ENCODE data around the gene BRIX1. TPM values are rescaled to one million over a fixed set of nuclear protein-coding genes. Genes with fewer than 3 reads are reported as not detected.

BRIX1 gene
- total and polyA plus RNA-seq, 2 donors (not counting 3 experiments of a cell fraction or from before 2014, with no cell fraction given) = 14.0 to 28.4 TPM

- dilution Hi-C loops (cut with MboI; ENCODE audit: extremely low pct_ligation_motif_present, low sequenced_read_pairs) (no loop called here), intact Hi-C loops (cut with micrococcal nuclease) (no loop called here)
- Histone ChIP-seq H4K20me1 (replicated peaks; ENCODE audit: control insufficient read depth, extremely low read depth, insufficient read depth, low read length) (no peaks in the 10 kb centered on the region), H3K4me1 (ENCODE audit: control insufficient read depth, extremely low read depth, insufficient read depth, low read length) (no peaks in the 10 kb centered on the region), H3K36me3 (ENCODE audit: control insufficient read depth in 2 of 2, extremely low read depth in 1 of 2, insufficient read depth in 2 of 2, low read length in 2 of 2) (no peaks in the 10 kb centered on the region), H2AFZ (ENCODE audit: low read depth, low read length) (no peak overlapping the region), H3K9me1 (replicated peaks; ENCODE audit: control insufficient read depth, extremely low read depth, insufficient read depth, low read length) (no peaks in the 10 kb centered on the region), H3K27me3 (ENCODE audit: control insufficient read depth in 2 of 2, insufficient read depth in 2 of 2, low read length in 2 of 2) (peaks cover 0 to 3% of the 10 kb centered on the region in 2 experiments), H3K9me3 (replicated peaks; ENCODE audit: control insufficient read depth, insufficient read depth, low read length) (no peaks in the 10 kb centered on the region), H3K79me2 (ENCODE audit: control insufficient read depth, insufficient read depth, low read length) (no peaks in the 10 kb centered on the region), H3K27ac (ENCODE audit: insufficient read depth, low read depth, low read length) (no peak overlapping the region), H3K4me3 (replicated peaks in 1 of 3; ENCODE audit: insufficient read depth in 1 of 3, low read depth in 1 of 3, low read length in 3 of 3) (no peak overlapping the region), H3K9ac (replicated peaks; ENCODE audit: extremely low read depth, insufficient read depth, low read length) (no peak overlapping the region), H3K4me2 (ENCODE audit: insufficient read depth, low read length) (no peak overlapping the region)
- TF ChIP-seq JUN (IDR thresholded peaks at IDR 0.05; ENCODE audit: borderline replicate concordance, insufficient read depth, insufficient read length, low read depth) (no peak), EZH2 (IDR thresholded peaks at IDR 0.05; ENCODE audit: borderline replicate concordance, low read depth, low read length, severe bottlenecking) (no peak), POLR2AphosphoS5 (IDR thresholded peaks at IDR 0.05; ENCODE audit: insufficient read depth, low read depth, low read length) (no peak), GATA2 (IDR thresholded peaks at IDR 0.05; ENCODE audit: insufficient read depth, insufficient read length, low read depth, low read length) (no peak), FOS (IDR thresholded peaks at IDR 0.05; ENCODE audit: borderline replicate concordance, insufficient read depth, low read length) (no peak), POLR2A (IDR thresholded peaks at IDR 0.05; ENCODE audit: low read depth, low read length) (no peak)
- ChIA-PET POLR2A (no interaction called here), CTCF (interaction anchor here (2.1 kb wide), 1 partner anchor 17 kb away, joined by 6 read pairs; no protein-coding TSS in a partner anchor)
- BruUV-seq (replicated peaks) = no TSS peak
- DNase-seq (ENCODE audit: low read depth, low spot score) (no peak), FAIRE-seq (no peak)
Observed at GRCh38 chr5:34881246-34881645, 34.3 kb upstream of the BRIX1 start.

- no peak overlapping the region for H3K27ac ChIP-seq (ENCODE audit: insufficient read depth, low read depth, low read length)
- no peak for DNase-seq (ENCODE audit: low read depth, low spot score)
- H3K4me1 ChIP-seq (ENCODE audit: control insufficient read depth, extremely low read depth, insufficient read depth, low read length) = no peaks in the 10 kb centered on the region
- BruUV-seq (replicated peaks) = no TSS peak
- H3K79me2 ChIP-seq (ENCODE audit: control insufficient read depth, insufficient read depth, low read length) = no peaks in the 10 kb centered on the region
- H3K27me3 ChIP-seq (ENCODE audit: control insufficient read depth in 2 of 2, insufficient read depth in 2 of 2, low read length in 2 of 2) = peaks cover 0 to 8% of the 10 kb centered on the region in 2 experiments
- no peaks in the 10 kb centered on the region for H3K9me3 ChIP-seq (replicated peaks; ENCODE audit: control insufficient read depth, insufficient read depth, low read length)
- dilution Hi-C loops (cut with MboI; ENCODE audit: extremely low pct_ligation_motif_present, low sequenced_read_pairs) = no loop called here
- H4K20me1 ChIP-seq (replicated peaks; ENCODE audit: control insufficient read depth, extremely low read depth, insufficient read depth, low read length) = no peaks in the 10 kb centered on the region
- TF ChIP-seq CTCF (IDR thresholded peaks at IDR 0.05; ENCODE audit: extremely low read depth in 1 of 2, insufficient read depth in 1 of 2, low read depth in 1 of 2, low read length in 2 of 2) (no peak), MYC (IDR thresholded peaks at IDR 0.05; ENCODE audit: low read depth, low read length) (no peak), EZH2 (IDR thresholded peaks at IDR 0.05; ENCODE audit: borderline replicate concordance, low read depth, low read length, severe bottlenecking) (no peak), POLR2A (IDR thresholded peaks at IDR 0.05; ENCODE audit: low read depth, low read length) (no peak), GATA2 (IDR thresholded peaks at IDR 0.05; ENCODE audit: insufficient read depth, insufficient read length, low read depth, low read length) (no peak)
- no peak overlapping the region for H3K4me2 ChIP-seq (ENCODE audit: insufficient read depth, low read length)
- no peak overlapping the region for H3K9ac ChIP-seq (replicated peaks; ENCODE audit: extremely low read depth, insufficient read depth, low read length)
- intact Hi-C loops (cut with micrococcal nuclease) = no loop called here
- no peak overlapping the region for H2AFZ ChIP-seq (ENCODE audit: low read depth, low read length)
- CTCF ChIA-PET = interaction anchor here (0.6 to 2.3 kb wide), 5 partner anchors 16 to 412 kb away, joined by 3 to 7 read pairs (median 3); partner anchors contain the start of gene DNAJC21
- H3K4me3 ChIP-seq (replicated peaks in 1 of 3; ENCODE audit: insufficient read depth in 1 of 3, low read depth in 1 of 3, low read length in 3 of 3) = no peak overlapping the region
- POLR2A ChIA-PET = no interaction called here
- no peak for FAIRE-seq
- H3K36me3 ChIP-seq (ENCODE audit: control insufficient read depth in 2 of 2, extremely low read depth in 1 of 2, insufficient read depth in 2 of 2, low read length in 2 of 2) = no peaks in the 10 kb centered on the region
- no peaks in the 10 kb centered on the region for H3K9me1 ChIP-seq (replicated peaks; ENCODE audit: control insufficient read depth, extremely low read depth, insufficient read depth, low read length)
Observed at GRCh38 chr5:34886392-34887119, 29.0 kb upstream of the BRIX1 start.
